GM19099 (cell line): ENCODE measurements around the gene OR4K15.

Source experiments
- POLR2A ChIP-seq: IDR thresholded peaks from 3 replicates; pipeline ENCODE4 v1.6.1; 2011; ENCODE audit warnings: low read depth; ENCODE audit not compliant: insufficient read length; ENCODE audit errors: extremely low read depth

The OR4K15 gene

GRCh38 chr14:19975291-19975690, at the start of gene OR4K15:
Gene OR4K15 (plus strand): TSS chr14:19975591. CDS start chr14:19975591, 0 bp downstream.
- no peak for TF ChIP-seq POLR2A

DNA sequence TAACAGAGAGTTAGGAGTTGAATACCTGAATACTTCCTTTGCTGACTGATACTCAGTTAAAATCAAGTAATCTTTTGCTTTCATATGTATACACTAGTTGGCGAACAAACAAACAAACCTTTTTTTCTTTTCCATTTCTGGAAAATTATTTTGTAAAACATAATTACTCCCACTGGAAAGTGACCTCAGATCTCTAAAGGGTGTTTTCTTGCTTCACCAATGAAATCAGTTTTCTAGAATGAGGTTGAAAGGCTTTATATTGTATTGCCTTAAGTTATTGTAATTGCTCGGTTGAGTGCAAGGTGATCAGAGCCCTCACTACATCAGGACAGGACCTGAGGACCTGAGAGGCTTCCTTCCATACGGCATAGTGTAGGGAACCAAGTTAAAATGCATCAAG, 44.8 kb upstream of the OR4K15 start, which contains the start of gene OR4K1:
Gene OR4K1, plus strand, starts transcription at position 301 of the 400 bp plus-strand sequence. CDS start 4,750 bp downstream, outside the sequence.
- TF ChIP-seq POLR2A: no peak

DNA sequence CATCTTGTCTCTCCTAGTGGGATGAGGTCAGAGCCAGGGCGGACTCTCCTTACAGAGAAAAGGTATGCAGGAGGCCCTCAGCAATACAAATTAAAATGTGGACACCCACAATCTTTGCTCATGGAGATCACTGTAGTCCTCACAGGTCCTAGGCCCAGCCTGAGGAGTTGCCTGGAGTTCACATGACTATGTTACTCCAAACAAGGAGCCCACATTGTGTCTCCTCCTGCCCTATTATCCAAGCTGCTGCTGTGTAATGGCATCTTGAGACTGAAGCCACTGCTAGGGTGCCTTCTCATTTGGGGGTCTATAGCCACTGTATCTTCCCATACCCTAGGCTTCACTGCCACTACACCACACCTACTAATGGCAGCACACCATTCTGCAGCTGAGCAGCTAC, 33.7 kb upstream of the OR4K15 start:
- no peak for TF ChIP-seq POLR2A

- no peak for TF ChIP-seq POLR2A
These were observed 27.8 kb upstream of the OR4K15 start for GRCh38 chr14:19947413-19948090.

DNA sequence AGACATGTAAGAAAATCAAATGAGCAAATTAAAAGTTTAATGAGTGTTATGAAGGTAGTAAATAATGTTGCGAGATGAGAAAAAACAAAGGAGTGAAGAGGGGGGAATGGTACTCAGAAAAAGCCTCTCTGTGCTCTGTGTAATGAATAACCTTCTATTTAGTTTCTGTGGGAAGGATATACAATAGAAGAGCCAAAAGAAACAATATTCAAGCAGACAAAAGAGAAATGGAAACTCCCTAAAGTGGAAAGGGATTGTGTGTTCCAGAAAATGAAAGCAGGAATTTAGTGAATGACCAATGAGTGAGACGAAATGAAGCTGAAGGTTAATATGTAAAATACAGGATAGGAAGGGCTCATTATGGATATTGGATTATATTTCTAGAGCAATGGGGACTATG, 26.2 kb upstream of the OR4K15 start:
- TF ChIP-seq POLR2A: no peak

- no peak for TF ChIP-seq POLR2A
These were observed 547 bp upstream of the OR4K15 start for GRCh38 chr14:19974844-19975243.

DNA sequence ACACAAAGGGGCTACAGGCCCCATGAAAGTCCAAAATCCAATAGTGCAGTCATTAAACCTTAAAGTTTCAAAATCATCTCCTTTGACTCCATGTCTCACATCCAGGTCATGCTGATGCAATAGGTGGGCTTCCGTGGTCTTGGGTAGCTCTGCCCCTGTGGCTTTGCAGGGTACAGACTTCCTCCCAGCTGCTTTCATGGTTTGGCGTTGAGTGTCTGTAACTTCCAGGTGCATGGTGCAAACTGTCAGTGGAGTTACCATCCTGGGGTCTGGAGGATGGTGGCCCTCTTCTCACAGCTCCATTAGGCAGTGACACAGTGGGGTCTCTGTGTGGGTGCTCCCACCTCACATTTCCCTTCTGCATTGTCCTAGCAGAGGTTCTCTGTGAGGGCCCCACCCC, 18.0 kb downstream of the OR4K15 start:
- no peak for TF ChIP-seq POLR2A

- no peak for TF ChIP-seq POLR2A
These were observed 26.5 kb downstream of the OR4K15 start, which contains the start of gene OR4Q2 for GRCh38 chr14:20001863-20002262. Gene OR4Q2 (plus strand): TSS chr14:20002163.

DNA sequence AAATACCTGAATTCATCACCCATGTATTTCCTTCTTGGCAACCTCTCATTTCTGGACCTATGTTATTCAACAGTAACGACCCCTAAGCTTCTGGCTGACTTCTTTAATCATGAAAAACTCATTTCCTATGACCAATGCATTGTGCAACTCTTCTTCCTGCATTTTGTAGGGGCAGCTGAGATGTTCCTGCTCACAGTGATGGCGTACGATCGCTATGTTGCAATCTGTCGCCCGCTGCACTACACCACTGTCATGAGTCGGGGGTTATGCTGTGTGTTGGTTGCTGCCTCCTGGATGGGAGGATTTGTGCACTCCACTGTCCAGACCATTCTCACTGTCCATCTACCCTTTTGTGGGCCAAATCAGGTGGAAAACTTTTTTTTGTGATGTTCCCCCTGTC, 26.9 kb downstream of the OR4K15 start:
- TF ChIP-seq POLR2A: no peak

- TF ChIP-seq POLR2A: no peak
These were observed 32.8 kb downstream of the OR4K15 start for GRCh38 chr14:20008156-20008555.

- TF ChIP-seq POLR2A: no peak
These were observed 44.0 kb downstream of the OR4K15 start, which contains the start of gene OR4K14 for GRCh38 chr14:20019257-20019865. Gene OR4K14 (minus strand): TSS chr14:20019307. CDS start chr14:20015193, 4,114 bp downstream.
